A673 (cell line): ENCODE results near the gene SH3RF3.

Experiments used
- CTCF ChIP-seq: fragments of 300-800, 200-600 bp; sonication (generic); conservative IDR thresholded peaks from 2 replicates; pipeline ENCODE4 v1.5.1; 2017; ENCODE audit warnings: low read depth, mild to moderate bottlenecking, antibody characterized with exemption, low read length, moderate library complexity, mixed read lengths
- EZH2 ChIP-seq: fragments of 200-600 bp; sonication (generic); IDR thresholded peaks from 2 replicates; pipeline ENCODE4 v1.6.1; 2017; ENCODE audit warnings: borderline replicate concordance, low read depth, mild to moderate bottlenecking, mixed read lengths, antibody characterized with exemption, low read length; ENCODE audit not compliant: poor library complexity, severe bottlenecking

GRCh38 chr2:109377976-109378375 is 249.0 kb downstream of the SH3RF3 start:
- no peak for TF ChIP-seq CTCF
- TF ChIP-seq EZH2: no peak
